Esophagus squamous epithelium (tissue), 4 donors: ENCODE measurements around the gene MCC.

Experiments
- CTCF ChIP-seq, 6 experiments: fragments of 450-650 bp in 4 of 6; fragments of 200-600 bp in 2 of 6; sonication (generic) in 2 of 6; IDR thresholded peaks; one replicate each; pipeline ENCODE4 v1.5.1; 2016 to 2019; ENCODE audit warnings: antibody characterized with exemption in 6 of 6, mild to moderate bottlenecking in 4 of 6, moderate library complexity in 4 of 6
- POLR2A ChIP-seq, 4 donors: fragments of 450-650 bp; IDR thresholded peaks; one replicate each; pipeline ENCODE4 v1.6.1; 2017; ENCODE audit warnings: antibody characterized with exemption in 4 of 4, mild to moderate bottlenecking in 4 of 4, moderate library complexity in 3 of 4

- no peak for TF ChIP-seq CTCF (IDR thresholded peaks at IDR 0.05)
- TF ChIP-seq POLR2A (IDR thresholded peaks at IDR 0.05): no peak
These were observed 106.5 kb downstream of the MCC start for GRCh38 chr5:113381791-113382190.
